ENCODE data around the gene MANF. TPM values are rescaled to one million over a fixed set of nuclear protein-coding genes. Genes with fewer than 3 reads are reported as not detected.
"Not testable (repeated sequence)": the region's sequence is repeated elsewhere in the genome, so short reads cannot be mapped to it uniquely, and the experiment has no call there.

MANF gene
- total RNA-seq, 4 donors from 2014 or later, result 13.7 to 38.3 (median 22.8) TPM

DNA sequence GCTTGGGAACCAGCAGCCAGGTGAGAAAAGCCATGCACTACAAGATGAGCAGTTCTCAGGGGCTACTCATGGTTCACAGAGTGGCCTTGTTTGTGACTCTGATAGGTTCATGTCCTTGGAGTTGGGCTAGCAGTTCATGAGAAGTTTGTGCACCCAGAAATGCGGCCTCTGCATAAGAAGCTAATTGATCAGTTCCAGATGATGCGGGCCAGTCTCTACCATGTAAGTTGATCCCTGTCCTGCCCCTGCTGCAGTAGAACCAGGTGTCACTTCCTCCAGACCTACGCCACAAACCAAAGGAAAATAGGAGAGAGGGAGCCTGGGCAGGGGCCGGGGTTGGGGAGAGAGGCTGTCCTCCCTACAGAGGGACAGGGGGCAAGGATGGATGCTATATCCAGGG lies 27.2 kb upstream of the MANF start:
- H3K9me3 ChIP-seq, result no peaks in the 10 kb centered on the region
- ATAC-seq, result no peak
- H3K36me3 ChIP-seq, result peaks cover 0 to 77% of the 10 kb centered on the region in 2 donors
- H3K27ac ChIP-seq, result no peak overlapping the region
- WGBS, 2 donors (ENCODE audit: low coverage in 1 of 2), result no CpG with 5 or more reads among the region's 4 CpGs
- no peak overlapping the region for H3K4me3 ChIP-seq
- TF ChIP-seq EP300 (IDR thresholded peaks at IDR 0.05), result no peak
- TF ChIP-seq POLR2A (IDR thresholded peaks at IDR 0.05), result no peak
- TF ChIP-seq, protein P1, sequence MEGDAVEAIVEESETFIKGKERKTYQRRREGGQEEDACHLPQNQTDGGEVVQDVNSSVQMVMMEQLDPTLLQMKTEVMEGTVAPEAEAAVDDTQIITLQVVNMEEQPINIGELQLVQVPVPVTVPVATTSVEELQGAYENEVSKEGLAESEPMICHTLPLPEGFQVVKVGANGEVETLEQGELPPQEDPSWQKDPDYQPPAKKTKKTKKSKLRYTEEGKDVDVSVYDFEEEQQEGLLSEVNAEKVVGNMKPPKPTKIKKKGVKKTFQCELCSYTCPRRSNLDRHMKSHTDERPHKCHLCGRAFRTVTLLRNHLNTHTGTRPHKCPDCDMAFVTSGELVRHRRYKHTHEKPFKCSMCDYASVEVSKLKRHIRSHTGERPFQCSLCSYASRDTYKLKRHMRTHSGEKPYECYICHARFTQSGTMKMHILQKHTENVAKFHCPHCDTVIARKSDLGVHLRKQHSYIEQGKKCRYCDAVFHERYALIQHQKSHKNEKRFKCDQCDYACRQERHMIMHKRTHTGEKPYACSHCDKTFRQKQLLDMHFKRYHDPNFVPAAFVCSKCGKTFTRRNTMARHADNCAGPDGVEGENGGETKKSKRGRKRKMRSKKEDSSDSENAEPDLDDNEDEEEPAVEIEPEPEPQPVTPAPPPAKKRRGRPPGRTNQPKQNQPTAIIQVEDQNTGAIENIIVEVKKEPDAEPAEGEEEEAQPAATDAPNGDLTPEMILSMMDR (IDR thresholded peaks at IDR 0.05), result no peak
- no peak for TF ChIP-seq POLR2AphosphoS5 (IDR thresholded peaks at IDR 0.05)
- no peaks in the 10 kb centered on the region for H3K4me1 ChIP-seq
- H3K27me3 ChIP-seq, result no peaks in the 10 kb centered on the region

DNA sequence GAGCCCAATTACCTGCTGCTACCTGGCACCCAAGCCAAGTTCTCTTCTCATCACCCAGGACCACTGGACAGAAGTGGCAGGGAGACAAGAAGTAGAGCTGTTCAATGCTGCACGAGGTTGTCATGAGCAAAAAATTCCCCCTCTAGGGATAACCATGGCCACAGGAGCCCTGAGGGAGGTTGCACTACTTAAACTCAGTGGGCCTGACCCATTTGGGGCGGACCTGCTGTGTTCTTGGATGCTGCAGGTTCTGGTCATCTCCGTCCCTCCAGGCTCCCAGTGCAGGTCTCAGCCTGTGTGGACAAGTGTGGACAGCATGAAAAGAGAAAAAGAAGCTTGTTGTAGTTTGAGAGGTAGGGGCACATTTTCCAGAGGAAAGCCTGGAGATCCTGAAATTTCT lies 26.1 kb upstream of the MANF start:
- WGBS, 2 donors (ENCODE audit: low coverage in 1 of 2), result 80% methylated on average over 3 of the region's 3 CpGs; no CpG with 5 or more reads in 1 of the 2 donors
- Histone ChIP-seq H3K27ac (no peak overlapping the region), H3K27me3 (no peaks in the 10 kb centered on the region), H3K9me3 (no peaks in the 10 kb centered on the region), H3K4me3 (no peak overlapping the region), H3K36me3 (peaks cover 0 to 86% of the 10 kb centered on the region in 2 donors), H3K4me1 (no peaks in the 10 kb centered on the region)
- TF ChIP-seq POLR2AphosphoS5 (IDR thresholded peaks at IDR 0.05), result no peak
- TF ChIP-seq, protein P1 (IDR thresholded peaks at IDR 0.05), result no peak
- ATAC-seq, result no peak

DNA sequence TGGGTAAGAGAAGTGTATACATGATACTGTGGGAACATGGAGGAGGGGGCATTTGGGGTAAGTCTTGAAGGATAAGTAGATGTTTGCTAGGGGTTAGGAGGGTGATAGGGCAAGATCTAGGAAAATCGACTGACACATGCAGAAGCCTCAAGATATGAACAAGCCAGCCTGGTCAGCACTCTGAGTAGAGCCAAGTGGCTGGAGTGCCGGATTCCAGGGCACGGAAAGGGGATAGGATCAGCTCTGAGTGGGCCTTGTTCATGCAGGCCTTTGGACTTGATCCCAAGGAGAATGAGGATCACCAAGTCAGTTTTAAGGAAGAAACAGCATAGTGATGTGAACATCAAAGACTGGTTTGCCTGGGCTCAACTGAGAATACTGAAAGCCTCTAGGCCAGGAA lies 24.3 kb upstream of the MANF start:
- TF ChIP-seq POLR2A (IDR thresholded peaks at IDR 0.05) (no peak), POLR2AphosphoS5 (IDR thresholded peaks at IDR 0.05) (no peak), EP300 (IDR thresholded peaks at IDR 0.05) (no peak)
- TF ChIP-seq, protein P1 (IDR thresholded peaks at IDR 0.05), result no peak
- H3K27me3 ChIP-seq, result no peaks in the 10 kb centered on the region
- no peak for ATAC-seq
- 91 to 100% methylated on average over 3 of the region's 3 CpGs for WGBS, 2 donors (ENCODE audit: low coverage in 1 of 2)
- H3K27ac ChIP-seq, result no peak overlapping the region
- H3K9me3 ChIP-seq, result peaks cover 0 to 6% (median 0%) of the 10 kb centered on the region in 3 donors
- H3K4me1 ChIP-seq, result no peaks in the 10 kb centered on the region
- no peak overlapping the region for H3K4me3 ChIP-seq
- peaks cover 0 to 78% of the 10 kb centered on the region in 2 donors for H3K36me3 ChIP-seq

DNA sequence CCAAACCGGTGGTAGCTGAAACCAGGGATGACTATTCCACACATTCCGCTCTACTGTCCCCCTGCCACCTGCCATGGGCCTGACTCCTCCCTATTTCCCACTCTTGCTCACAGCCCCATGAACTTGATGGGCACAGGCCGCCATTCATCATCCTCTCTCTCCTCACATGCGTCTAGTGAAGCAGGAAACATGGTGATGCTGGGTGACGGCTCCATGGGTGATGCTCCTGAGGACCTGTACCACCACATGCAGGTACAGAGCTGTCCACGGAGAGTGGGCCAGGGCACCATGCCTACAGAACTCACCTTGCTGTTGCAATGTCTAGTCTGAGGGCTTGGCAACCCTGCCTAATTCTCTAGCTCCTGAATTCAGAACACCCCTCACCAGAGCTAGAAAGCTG lies 23.3 kb upstream of the MANF start:
- no peaks in the 10 kb centered on the region for H3K27me3 ChIP-seq
- 92% methylated on average over 3 of the region's 6 CpGs; no CpG with 5 or more reads in 1 of the 2 donors for whole genome bisulfite sequencing, 2 donors (ENCODE audit: low coverage in 1 of 2)
- H3K9me3 ChIP-seq, result peaks cover 0 to 6% (median 0%) of the 10 kb centered on the region in 3 donors
- no peak overlapping the region for H3K27ac ChIP-seq
- H3K4me3 ChIP-seq, result no peak overlapping the region
- H3K36me3 ChIP-seq, result peaks cover 0 to 68% of the 10 kb centered on the region in 2 donors
- no peaks in the 10 kb centered on the region for H3K4me1 ChIP-seq
- TF ChIP-seq POLR2A (IDR thresholded peaks at IDR 0.05) (no peak), EP300 (IDR thresholded peaks at IDR 0.05) (no peak), POLR2AphosphoS5 (IDR thresholded peaks at IDR 0.05) (no peak)
- TF ChIP-seq, protein P1 (IDR thresholded peaks at IDR 0.05), result no peak
- ATAC-seq, result no peak

DNA sequence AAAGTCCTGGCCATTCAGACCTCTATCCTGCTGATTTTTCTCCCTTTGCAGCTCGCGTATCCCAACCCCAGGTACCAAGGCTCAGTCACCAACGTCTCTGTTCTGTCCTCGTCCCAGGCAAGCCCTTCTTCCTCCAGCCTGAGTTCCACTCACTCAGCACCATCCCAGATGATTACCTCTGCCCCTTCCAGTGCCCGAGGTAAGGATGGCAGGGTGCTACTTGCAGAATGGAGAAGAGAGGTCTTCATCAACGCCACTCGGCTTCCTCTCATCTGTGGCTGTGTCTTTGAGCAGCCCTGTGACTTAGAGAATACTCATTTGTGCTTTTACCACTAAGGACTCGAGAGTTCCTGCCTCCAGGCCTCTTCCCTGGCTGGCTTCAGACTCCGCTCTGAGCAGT lies 22.6 kb upstream of the MANF start:
- no peak overlapping the region for H3K4me3 ChIP-seq
- no peak for TF ChIP-seq POLR2A (IDR thresholded peaks at IDR 0.05)
- TF ChIP-seq EP300 (IDR thresholded peaks at IDR 0.05), result no peak
- no peak for TF ChIP-seq POLR2AphosphoS5 (IDR thresholded peaks at IDR 0.05)
- TF ChIP-seq, protein P1 (IDR thresholded peaks at IDR 0.05), result no peak
- no peak for ATAC-seq
- peaks cover 0 to 6% (median 0%) of the 10 kb centered on the region in 3 donors for H3K9me3 ChIP-seq
- H3K36me3 ChIP-seq, result peaks cover 0 to 61% of the 10 kb centered on the region in 2 donors
- H3K4me1 ChIP-seq, result no peaks in the 10 kb centered on the region
- no peak overlapping the region for H3K27ac ChIP-seq
- 85% methylated on average over 8 of the region's 9 CpGs; no CpG with 5 or more reads in 1 of the 2 donors for WGBS, 2 donors (ENCODE audit: low coverage in 1 of 2)
- H3K27me3 ChIP-seq, result no peaks in the 10 kb centered on the region

DNA sequence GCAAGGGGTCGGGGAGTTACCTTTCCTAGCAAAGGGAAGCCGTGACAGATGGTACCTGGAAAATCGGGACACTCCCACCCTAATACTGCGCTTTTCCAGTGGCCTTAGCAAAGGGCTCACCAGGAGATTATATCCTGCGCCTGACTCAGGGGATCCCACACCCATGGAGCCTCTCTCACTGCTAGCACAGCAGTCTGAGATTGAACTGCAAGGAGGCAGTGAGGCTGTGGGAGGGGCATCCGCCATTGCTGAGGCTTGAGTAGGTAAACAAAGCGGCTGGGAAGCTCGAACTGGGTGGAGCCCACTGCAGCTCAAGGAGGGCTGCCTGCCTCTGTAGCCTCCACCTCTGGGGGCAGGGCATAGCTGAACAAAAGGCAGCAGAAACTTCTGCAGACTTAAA lies 16.8 kb upstream of the MANF start:
- Histone ChIP-seq H3K9me3 (peaks cover 0 to 11% (median 0%) of the 10 kb centered on the region in 3 donors), H3K36me3 (peaks cover 0 to 13% of the 10 kb centered on the region in 2 donors)
- H3K4me3 ChIP-seq, H3K27me3 ChIP-seq, H3K27ac ChIP-seq, H3K4me1 ChIP-seq, ATAC-seq: not testable (repeated sequence)
- 67 to 80% methylated on average over 1 to 2 of the region's 8 CpGs for WGBS, 2 donors (ENCODE audit: low coverage in 1 of 2)

Data from gastroesophageal sphincter (tissue), 4 donors.